Mesenchymal stem cell (in vitro differentiated cells and primary cell): ENCODE data around the gene DCTN1.

Experiments used
- DNase-seq: peaks from one replicate; pipeline ENCODE4 v3.0.0-alpha.2; 2013
- H2AFZ ChIP-seq: one replicate; pipeline ENCODE4 v1.6.1; 2013; ENCODE audit warnings: low read depth, mild to moderate bottlenecking, control low read depth, inconsistent platforms, low read length, moderate library complexity
- H2AK5ac ChIP-seq: 2 replicates; pipeline ENCODE4 v1.6.1; 2013; ENCODE audit warnings: low read length, moderate library complexity, mild to moderate bottlenecking, inconsistent platforms; ENCODE audit not compliant: severe bottlenecking
- H2BK120ac ChIP-seq: one replicate; pipeline ENCODE4 v1.6.1; 2013; ENCODE audit warnings: low read depth, mild to moderate bottlenecking, inconsistent platforms, low read length, moderate library complexity
- H2BK12ac ChIP-seq, 2 experiments: one replicate each; pipeline ENCODE4 v1.6.1; 2013; ENCODE audit warnings: inconsistent platforms in 2 of 2, low read length in 2 of 2, mild to moderate bottlenecking in 2 of 2, moderate library complexity in 2 of 2, control low read depth in 1 of 2
- H2BK15ac ChIP-seq: one replicate; pipeline ENCODE4 v1.6.1; 2013; ENCODE audit warnings: mild to moderate bottlenecking, low read depth, inconsistent platforms; ENCODE audit not compliant: poor library complexity, severe bottlenecking
- H2BK5ac ChIP-seq: 2 replicates; pipeline ENCODE4 v1.6.1; 2013; ENCODE audit warnings: low read depth, mild to moderate bottlenecking, low read length, control low read depth, inconsistent platforms; ENCODE audit not compliant: poor library complexity, severe bottlenecking
- H3K14ac ChIP-seq, 2 experiments: one replicate each; pipeline ENCODE4 v1.6.1; 2013; ENCODE audit warnings: inconsistent platforms in 2 of 2, low read length in 2 of 2, control low read depth in 1 of 2, mild to moderate bottlenecking in 1 of 2, moderate library complexity in 1 of 2
- H3K18ac ChIP-seq, 2 experiments: one replicate each; pipeline ENCODE4 v1.6.1; 2013; ENCODE audit warnings: inconsistent platforms in 2 of 2, low read length in 2 of 2, control low read depth in 1 of 2, low read depth in 1 of 2, mild to moderate bottlenecking in 1 of 2
- H3K23ac ChIP-seq, 2 experiments: one replicate each; pipeline ENCODE4 v1.6.1; 2013; ENCODE audit warnings: inconsistent platforms in 2 of 2, low read length in 2 of 2, mild to moderate bottlenecking in 2 of 2, moderate library complexity in 2 of 2, control low read depth in 1 of 2
- H3K27ac ChIP-seq: 2 replicates; pipeline ENCODE4 v1.5.1; 2013; ENCODE audit warnings: mild to moderate bottlenecking, moderate library complexity, low read length, control low read depth, inconsistent platforms; ENCODE audit not compliant: poor library complexity, severe bottlenecking
- H3K27me3 ChIP-seq, 2 experiments: 2 replicates each; pipeline versions ENCODE4 v1.6.1 to v1.7.0; 2013; ENCODE audit warnings: low read length in 2 of 2, mild to moderate bottlenecking in 2 of 2, moderate library complexity in 2 of 2, control low read depth in 1 of 2, inconsistent platforms in 1 of 2; ENCODE audit not compliant: control insufficient read depth in 1 of 2, insufficient read depth in 1 of 2
- H3K36me3 ChIP-seq, 2 experiments: 2 replicates each; pipeline versions ENCODE4 v1.6.1 to v1.7.0; 2013; ENCODE audit warnings: low read length in 2 of 2, control low read depth in 1 of 2, inconsistent platforms in 1 of 2, low read depth in 1 of 2, mild to moderate bottlenecking in 1 of 2; ENCODE audit not compliant: insufficient read depth in 2 of 2, control insufficient read depth in 1 of 2
- H3K4ac ChIP-seq, 2 experiments: one replicate each; pipeline ENCODE4 v1.6.1; 2013; ENCODE audit warnings: inconsistent platforms in 2 of 2, low read length in 2 of 2, mild to moderate bottlenecking in 2 of 2, moderate library complexity in 2 of 2, control low read depth in 1 of 2, low read depth in 1 of 2
- H3K4me1 ChIP-seq: 2 replicates; pipeline ENCODE4 v1.6.1; 2013; ENCODE audit warnings: low read depth, low read length, control low read depth; ENCODE audit not compliant: control insufficient read depth, insufficient read depth
- H3K4me2 ChIP-seq: 2 replicates; pipeline ENCODE4 v1.6.1; 2013; ENCODE audit warnings: low read length, mild to moderate bottlenecking, inconsistent platforms; ENCODE audit not compliant: poor library complexity, severe bottlenecking
- H3K4me3 ChIP-seq, 2 experiments: 2 replicates each; pipeline versions ENCODE4 v1.5.1 to v1.7.0; 2013; ENCODE audit warnings: low read length in 2 of 2, mild to moderate bottlenecking in 2 of 2, control low read depth in 1 of 2, low read depth in 1 of 2; ENCODE audit not compliant: insufficient read depth in 1 of 2
- H3K79me1 ChIP-seq: replicated peaks from 2 replicates; pipeline ENCODE4 v1.6.1; 2013; ENCODE audit warnings: mild to moderate bottlenecking, control low read depth, low read length, inconsistent platforms; ENCODE audit not compliant: poor library complexity, severe bottlenecking
- H3K9ac ChIP-seq: 2 replicates; pipeline ENCODE4 v1.7.0; 2013; ENCODE audit warnings: mild to moderate bottlenecking, low read length, moderate library complexity
- H3K9me3 ChIP-seq: 2 replicates; pipeline ENCODE4 v1.7.0; 2013; ENCODE audit warnings: mild to moderate bottlenecking, low read length; ENCODE audit not compliant: control insufficient read depth
- H4K8ac ChIP-seq: one replicate; pipeline ENCODE4 v1.6.1; 2013; ENCODE audit warnings: inconsistent platforms, mild to moderate bottlenecking, low read length, moderate library complexity
- H4K91ac ChIP-seq: one replicate; pipeline ENCODE4 v1.6.1; 2013; ENCODE audit warnings: mild to moderate bottlenecking, low read length, inconsistent platforms
- WGBS: methylation state at CpG from one replicate; pipeline ENCODE4 v1.1.7; 2013; ENCODE audit warnings: mixed read lengths; 5-methylcytosine and 5-hydroxymethylcytosine counted together

DCTN1 gene

GRCh38 chr2:74384051-74384450 lies 3.9 kb upstream of the DCTN1 start:
- Histone ChIP-seq H2BK12ac (no peak overlapping the region), H3K4me3 (no peak overlapping the region), H3K27me3 (no peaks in the 10 kb centered on the region), H3K23ac (no peak overlapping the region), H3K4me2 (no peak overlapping the region), H4K91ac (no peak overlapping the region), H3K14ac (no peak overlapping the region), H3K4me1 (peaks cover 11% of the 10 kb centered on the region), H2AFZ (no peak overlapping the region), H4K8ac (no peak overlapping the region), H3K4ac (no peak overlapping the region), H3K79me1 (peaks cover 39% of the 10 kb centered on the region), H2AK5ac (no peak overlapping the region), H2BK120ac (no peak overlapping the region), H3K27ac (peak overlapping the region; percentile 27), H3K18ac (no peak overlapping the region), H2BK5ac (no peak overlapping the region), H2BK15ac (no peak overlapping the region), H3K36me3 (peaks cover 7 to 10% of the 10 kb centered on the region in 2 experiments), H3K9me3 (no peaks in the 10 kb centered on the region), H3K9ac (peak overlapping the region; percentile 46)
- 72% methylated on average over 3 of the region's 3 CpGs for WGBS
- no peak for DNase-seq

- Histone ChIP-seq H3K27me3 (no peaks in the 10 kb centered on the region), H3K4ac (no peak overlapping the region), H2BK15ac (no peak overlapping the region), H2BK12ac (no peak overlapping the region), H3K4me3 (no peak overlapping the region), H2AFZ (no peak overlapping the region), H2BK120ac (no peak overlapping the region), H4K8ac (no peak overlapping the region), H3K4me1 (peaks cover 11% of the 10 kb centered on the region), H3K4me2 (no peak overlapping the region), H3K79me1 (peaks cover 42% of the 10 kb centered on the region), H4K91ac (no peak overlapping the region), H3K27ac (peak overlapping the region; percentile 46), H3K9ac (peak overlapping the region; percentile 36), H3K18ac (no peak overlapping the region), H3K14ac (no peak overlapping the region), H2AK5ac (no peak overlapping the region), H3K9me3 (no peaks in the 10 kb centered on the region), H3K36me3 (peaks cover 7 to 10% of the 10 kb centered on the region in 2 experiments), H3K23ac (no peak overlapping the region), H2BK5ac (no peak overlapping the region)
- peak; percentile 23 for DNase-seq
- WGBS, result 74% methylated on average over 1 of the region's 1 CpG
Measured at GRCh38 chr2:74383254-74383653, 3.1 kb upstream of the DCTN1 start.

- Histone ChIP-seq H3K4me1 (peaks cover 11% of the 10 kb centered on the region), H3K27me3 (no peaks in the 10 kb centered on the region), H3K4ac (no peak overlapping the region), H3K18ac (no peak overlapping the region), H4K8ac (no peak overlapping the region), H2BK15ac (no peak overlapping the region), H2BK5ac (no peak overlapping the region), H2BK120ac (no peak overlapping the region), H3K9me3 (no peaks in the 10 kb centered on the region), H3K79me1 (peaks cover 49% of the 10 kb centered on the region), H2BK12ac (no peak overlapping the region), H3K4me2 (no peak overlapping the region), H3K4me3 (no peak overlapping the region), H3K27ac (no peak overlapping the region), H4K91ac (no peak overlapping the region), H3K36me3 (peaks cover 15 to 24% of the 10 kb centered on the region in 2 experiments), H2AFZ (no peak overlapping the region), H3K14ac (no peak overlapping the region), H3K9ac (no peak overlapping the region), H3K23ac (no peak overlapping the region), H2AK5ac (no peak overlapping the region)
- WGBS, result 100% methylated on average over 1 of the region's 3 CpGs
- DNase-seq, result no peak
Measured at GRCh38 chr2:74381751-74382150, 1.6 kb upstream of the DCTN1 start.

- Histone ChIP-seq H3K27ac (no peak overlapping the region), H4K8ac (no peak overlapping the region), H3K4me1 (peaks cover 21% of the 10 kb centered on the region), H3K9ac (no peak overlapping the region), H3K9me3 (no peaks in the 10 kb centered on the region), H3K79me1 (peaks cover 66% of the 10 kb centered on the region), H3K4me3 (no peak overlapping the region), H2BK120ac (no peak overlapping the region), H3K14ac (no peak overlapping the region), H2AK5ac (no peak overlapping the region), H2BK15ac (no peak overlapping the region), H3K18ac (no peak overlapping the region), H2BK12ac (no peak overlapping the region), H3K36me3 (peaks cover 28 to 32% of the 10 kb centered on the region in 2 experiments), H3K4me2 (no peak overlapping the region), H4K91ac (no peak overlapping the region), H2AFZ (no peak overlapping the region), H3K27me3 (no peaks in the 10 kb centered on the region), H3K23ac (no peak overlapping the region), H2BK5ac (no peak overlapping the region), H3K4ac (no peak overlapping the region)
- no peak for DNase-seq
- 98% methylated on average over 10 of the region's 10 CpGs for WGBS
Measured at GRCh38 chr2:74378007-74378406, 2.1 kb downstream of the DCTN1 start.
